Activated CD4-positive, CD25-positive, alpha-beta regulatory T cell treated with anti-CD3 and anti-CD28 coated beads, Interleukin-2, amount 50 U/mL, for 16 hours (primary cell): ENCODE data around the gene GUCY1A1.

ENCODE experiments used
- DNase-seq: peaks from one replicate; pipeline ENCODE4 v3.0.0-alpha.2; 2020; ENCODE audit warnings: low read depth, low spot score

GUCY1A1 gene

DNA sequence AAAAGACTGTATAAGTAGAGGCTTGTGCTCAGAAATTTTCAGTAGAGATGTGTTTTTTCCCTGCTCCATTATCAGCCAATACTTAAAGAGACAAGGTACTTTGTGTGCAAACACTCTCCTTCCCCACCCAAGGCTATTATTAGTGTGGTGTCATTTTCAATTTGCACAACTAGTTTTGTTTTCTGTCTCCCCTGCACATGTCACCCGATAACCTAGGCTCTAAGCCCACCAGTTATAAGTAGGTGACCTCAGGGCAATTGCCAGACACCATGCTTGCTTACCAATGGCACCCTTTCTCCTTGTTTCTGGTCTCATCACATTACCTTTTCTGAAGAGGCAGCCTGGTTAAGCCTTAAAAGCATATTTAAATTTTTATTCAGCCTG is 8.0 kb upstream of the GUCY1A1 start:
- DNase-seq: no peak

DNA sequence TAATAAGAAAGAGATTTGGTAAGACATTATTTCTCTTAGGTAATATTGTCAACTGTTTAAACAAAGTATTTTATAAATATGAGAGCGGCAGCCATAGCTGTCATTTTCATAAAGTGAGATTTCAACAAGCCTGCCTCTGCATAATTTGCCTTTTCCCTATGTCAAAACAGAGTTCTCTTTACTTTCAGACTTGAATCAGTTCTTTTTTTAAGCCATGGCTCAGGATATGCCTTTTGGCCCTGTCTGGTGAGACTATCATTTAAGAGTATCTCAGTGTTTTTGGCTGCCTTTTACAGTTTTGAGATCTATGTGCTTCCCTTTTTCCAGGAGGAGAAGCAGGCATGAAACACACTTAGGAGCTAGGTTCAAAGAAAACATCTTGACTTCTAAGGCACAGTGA is 7.5 kb upstream of the GUCY1A1 start:
- no peak for DNase-seq

DNA sequence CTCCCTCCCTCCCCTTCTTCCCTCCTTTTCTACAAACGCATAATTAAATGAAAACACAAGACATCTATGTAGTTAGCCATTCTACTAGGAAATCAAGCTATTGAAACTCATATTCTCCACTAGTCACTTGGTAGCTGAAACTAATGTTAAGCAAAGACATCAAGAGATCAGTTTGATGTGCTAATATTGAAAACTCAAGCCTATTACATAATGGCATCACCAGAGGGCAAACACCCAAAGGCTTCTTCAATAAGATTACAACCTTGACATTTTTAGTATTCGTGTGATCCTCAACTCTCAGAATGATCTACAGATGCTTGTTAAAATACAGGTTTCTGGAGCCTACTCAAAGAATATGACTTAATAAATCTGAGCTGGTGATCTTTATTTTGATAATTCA is 6.2 kb upstream of the GUCY1A1 start:
- no peak for DNase-seq

DNA sequence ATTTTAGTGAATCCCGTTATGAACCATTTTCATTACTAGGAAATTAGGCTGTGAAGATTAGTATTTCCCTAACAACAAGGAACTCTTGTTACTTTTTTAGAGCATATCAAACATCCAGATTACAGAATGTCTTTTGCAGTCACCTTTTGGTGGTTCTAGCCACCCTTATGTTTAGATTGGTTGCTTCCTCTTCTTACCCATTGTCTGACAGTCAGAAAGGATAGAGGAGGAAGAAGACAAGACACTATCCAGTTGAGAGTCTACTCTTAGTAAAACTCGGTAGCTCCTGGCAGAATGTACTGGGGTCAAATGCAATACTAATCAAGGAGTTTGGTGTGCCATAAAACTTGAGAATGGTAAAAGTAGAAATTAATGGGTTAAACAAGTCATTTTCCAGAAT is 1.6 kb upstream of the GUCY1A1 start:
- DNase-seq: no peak

DNA sequence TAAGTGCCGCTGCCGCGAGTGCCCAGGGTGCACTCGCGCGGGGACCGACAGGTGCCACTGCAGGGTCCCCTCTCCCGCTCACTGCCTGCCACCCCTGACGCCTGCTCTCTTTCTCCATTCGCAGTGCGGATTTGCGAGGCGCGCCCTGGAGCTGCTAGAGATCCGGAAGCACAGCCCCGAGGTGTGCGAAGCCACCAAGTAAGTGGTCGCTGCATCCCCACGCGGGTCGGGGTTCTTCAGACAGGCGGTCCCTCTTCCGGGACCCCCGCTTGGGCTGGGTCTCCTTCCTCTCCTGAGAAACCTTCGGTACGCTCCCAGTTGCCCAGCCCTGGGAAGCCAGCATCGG is 547 bp downstream of the GUCY1A1 start:
- DNase-seq: no peak

DNA sequence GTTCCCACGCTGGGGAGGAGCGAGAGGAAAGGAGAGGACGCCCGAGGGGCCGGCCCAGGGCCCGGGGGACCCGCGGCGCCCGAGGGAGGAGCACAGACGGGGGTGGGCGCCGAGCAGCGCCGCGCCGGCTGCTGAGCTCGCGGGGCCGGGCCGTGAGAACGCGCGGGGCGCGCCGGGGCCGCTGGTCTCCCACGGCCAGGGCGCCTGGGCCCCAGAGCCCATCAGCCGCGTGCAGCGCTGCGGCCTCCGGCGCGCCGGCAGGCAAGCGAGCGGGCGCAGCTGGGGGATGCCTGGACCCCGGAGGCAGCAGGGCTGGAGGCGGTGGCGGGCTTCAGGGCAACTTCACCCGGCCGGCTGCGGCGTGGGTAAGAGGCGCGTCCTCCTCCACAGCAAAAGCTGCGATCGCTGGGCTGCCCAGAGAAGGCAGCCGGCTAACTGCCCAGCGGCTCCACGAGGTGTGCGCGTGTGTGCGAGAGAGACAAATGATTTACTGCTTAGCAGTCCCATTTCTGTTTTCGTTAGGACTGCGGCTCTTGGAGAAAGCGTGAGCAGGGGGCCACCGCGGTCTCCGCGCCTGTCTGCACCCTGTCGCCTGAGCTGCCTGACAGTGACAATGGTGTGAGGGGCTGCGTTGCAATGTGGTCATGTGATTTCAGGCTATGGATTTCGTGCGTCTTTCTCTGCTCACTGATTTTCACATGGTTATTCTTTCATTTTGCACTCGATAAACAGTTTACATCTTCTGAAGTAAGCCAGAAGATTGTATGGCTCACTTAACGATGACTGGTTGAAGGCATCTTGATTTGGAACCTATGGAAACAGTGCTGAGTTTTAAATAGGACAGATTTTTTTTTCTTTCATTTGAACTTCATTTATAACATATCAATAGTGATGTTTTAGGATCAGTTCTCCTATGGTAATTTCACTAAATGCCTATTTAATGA is 1.2 kb downstream of the GUCY1A1 start:
- DNase-seq: no peak

DNA sequence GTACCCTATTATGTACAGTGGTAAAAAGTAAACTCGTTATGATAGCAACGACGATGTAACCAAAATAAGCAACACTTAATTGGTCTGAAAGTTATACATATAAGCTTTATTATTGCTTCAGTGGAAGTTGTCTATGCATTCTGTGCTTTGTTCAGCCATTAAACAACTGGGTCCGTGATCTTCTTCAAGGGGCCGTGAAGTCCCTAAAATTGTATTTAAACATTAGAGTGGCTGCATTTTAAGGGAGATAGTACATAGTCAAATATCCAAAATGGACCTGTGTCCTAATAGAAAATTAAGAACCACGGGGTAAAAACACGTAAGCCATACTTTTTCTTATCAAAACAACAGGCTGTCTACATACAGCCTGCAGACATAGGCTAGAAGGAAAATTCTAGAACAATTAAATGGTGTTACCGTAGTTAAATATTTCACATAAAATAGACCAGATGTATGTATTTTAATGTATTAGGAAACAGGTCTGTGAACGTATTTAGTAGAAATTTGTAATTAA is 2.1 kb downstream of the GUCY1A1 start:
- DNase-seq: no peak

DNA sequence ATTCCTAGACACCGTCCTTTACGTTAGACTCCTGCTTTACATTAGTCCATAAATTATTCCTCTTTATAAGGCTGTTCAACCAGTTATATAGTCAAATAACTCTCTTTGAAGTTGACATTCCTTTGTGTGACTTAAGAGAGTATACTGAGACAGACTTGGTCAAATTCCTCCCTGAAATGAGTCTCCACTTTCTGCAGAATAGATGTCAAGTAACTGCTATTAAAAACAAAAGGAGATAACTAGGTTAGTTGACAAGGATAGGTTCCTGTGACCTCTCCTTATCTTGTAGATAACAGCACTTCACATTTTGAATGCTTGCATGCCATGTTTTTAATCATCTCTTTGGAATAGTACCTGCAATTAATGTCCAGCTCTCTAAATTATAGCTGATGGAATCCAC is 5.7 kb downstream of the GUCY1A1 start:
- DNase-seq: no peak

DNA sequence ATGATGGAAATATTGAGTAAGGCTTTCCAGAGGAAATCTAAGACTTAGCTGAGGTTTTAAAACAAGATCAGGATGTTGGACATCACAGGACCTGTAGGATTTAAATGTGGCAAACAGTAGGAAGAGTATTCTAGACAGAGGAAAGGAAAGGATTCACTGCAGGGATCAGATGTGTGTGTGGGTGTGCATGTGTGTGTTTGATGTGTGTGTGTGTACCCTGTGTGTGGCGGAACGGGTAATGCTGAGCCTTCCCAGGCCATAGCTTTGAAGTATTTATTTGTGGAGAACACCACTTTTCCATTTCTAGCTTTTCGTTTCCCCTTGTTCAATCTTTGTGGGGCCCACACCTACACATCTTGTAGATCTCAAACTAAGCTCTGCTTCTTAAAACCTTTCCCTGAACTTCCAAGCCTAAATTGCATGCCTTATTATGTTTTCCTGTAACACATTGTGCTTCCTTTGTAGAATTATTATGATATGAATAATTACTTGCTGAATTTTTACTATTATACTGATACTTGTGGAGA is 6.9 kb downstream of the GUCY1A1 start:
- no peak for DNase-seq

DNA sequence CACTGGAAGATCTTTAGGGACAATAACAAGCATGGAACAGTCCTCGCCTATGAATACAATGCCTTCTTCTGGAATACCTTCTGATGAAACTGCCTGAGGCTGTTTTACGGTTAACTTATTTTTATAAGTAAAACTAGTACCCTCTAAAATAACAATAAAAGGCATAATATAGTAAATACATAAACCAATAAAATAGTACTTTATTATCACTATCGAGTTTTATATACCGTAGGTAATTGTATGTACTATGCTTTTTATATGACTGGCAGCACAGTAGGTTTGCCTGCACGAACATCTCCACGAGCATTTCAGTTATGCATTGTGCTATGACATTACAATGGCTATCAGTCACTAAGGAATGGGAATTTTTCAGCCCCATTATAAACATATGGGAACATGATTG is 8.0 kb downstream of the GUCY1A1 start:
- DNase-seq: no peak

DNA sequence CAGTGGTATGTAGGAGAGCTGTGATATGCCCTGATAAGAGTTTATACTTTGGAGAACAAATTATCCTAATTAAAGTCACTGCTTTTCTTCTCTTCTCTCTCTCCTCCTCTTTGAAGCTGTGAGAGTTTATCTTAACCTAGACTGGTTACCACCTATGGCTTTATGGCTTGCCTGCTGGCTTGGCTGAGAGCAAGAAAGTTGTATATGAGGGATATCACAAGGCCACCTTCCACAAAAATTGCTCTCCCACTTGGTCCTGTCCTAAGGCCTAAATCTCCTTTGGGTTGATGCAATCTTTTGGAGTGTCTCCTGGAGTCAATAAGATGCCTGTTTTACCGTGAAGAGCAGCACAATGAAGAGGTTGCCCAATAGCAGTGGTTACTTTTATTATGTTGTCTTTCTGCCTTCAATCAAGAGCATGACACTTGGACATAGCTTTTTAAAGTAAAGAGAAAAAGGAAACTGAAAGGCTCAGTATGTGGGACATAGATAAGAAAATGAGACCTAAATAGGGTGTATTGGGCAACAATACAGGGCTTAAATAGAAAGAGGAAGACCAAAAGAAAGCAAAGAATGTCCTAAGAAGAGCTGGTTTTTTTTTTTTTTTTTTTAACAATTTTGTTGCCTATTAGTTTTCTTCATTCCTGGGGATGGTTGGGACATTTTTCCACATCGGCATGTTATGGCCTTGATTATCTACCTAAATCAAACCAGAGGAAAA is 9.2 kb downstream of the GUCY1A1 start:
- no peak for DNase-seq

DNA sequence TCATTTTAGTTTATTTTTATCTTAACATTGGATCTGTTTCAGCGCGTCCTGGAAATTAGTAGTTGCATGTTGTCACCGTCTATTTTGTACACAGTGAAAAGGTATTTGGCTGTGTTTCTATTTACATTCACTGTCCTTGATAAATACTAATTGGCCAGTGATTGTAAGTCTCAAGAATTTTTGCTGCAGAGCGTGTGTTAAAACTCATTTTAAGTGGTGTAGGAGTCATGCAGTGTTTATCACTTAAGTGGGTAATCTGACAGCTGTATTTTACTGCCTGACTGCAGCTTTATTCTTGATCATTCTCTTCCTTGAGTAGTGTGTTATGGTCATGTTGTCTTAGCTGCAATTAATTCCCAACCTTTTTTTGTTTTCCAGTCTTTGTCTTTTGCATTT is 9.8 kb downstream of the GUCY1A1 start:
- DNase-seq: no peak

DNA sequence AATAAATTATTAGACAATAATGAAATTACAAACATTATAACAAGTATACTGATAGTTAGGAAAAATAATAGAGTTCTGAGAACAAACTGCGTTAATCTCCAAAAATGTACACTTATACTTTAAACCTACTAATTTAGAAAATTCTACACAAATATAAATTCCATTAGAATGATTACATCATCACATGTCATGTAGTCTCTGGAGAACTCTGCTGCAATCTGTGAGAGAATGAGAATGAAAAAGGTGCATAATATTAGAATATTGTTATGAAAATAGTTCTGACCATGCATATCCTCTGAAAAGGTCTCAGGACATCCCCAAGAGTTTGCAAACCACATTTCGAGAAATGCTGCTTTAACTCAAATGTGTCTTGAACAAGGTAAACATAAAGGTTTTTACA is 11.4 kb downstream of the GUCY1A1 start:
- no peak for DNase-seq

DNA sequence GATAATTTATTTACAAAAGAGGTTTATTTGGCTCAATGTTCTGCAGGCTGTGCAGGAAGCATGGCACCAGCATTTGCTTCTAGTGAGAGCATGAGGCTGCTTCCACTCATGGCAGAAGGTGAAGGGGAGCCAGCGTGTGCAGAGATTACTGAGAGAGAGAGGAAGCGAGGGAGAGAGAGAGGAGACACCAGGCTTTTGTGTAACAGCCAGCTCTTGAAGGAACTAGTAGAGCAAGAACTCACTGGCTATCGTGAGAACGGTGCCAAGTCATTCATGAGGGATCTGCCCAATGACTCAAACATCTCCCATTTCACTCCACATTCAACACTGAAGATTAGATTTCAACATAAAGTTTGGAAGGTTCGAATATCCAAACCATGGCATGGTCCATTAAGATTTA is 12.7 kb downstream of the GUCY1A1 start:
- no peak for DNase-seq

DNA sequence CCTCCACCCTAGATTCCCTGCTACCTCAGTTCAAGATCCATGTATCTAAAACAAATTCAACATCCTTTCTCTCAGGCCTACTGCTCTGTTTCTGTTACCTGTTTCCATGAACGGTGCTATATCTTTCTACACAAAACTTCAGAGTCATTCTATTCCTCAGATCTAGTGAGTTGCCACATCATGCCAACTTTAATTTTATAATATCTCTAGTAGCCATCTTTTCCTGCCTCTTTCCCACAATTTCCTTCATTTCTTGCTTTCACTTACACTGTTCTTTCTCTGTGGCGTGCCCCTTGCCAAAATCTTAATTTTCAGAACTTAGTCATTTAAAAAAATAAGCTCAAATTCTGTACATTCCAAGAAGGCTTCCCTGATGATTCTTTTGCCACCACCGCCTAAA is 15.2 kb downstream of the GUCY1A1 start:
- DNase-seq: no peak

DNA sequence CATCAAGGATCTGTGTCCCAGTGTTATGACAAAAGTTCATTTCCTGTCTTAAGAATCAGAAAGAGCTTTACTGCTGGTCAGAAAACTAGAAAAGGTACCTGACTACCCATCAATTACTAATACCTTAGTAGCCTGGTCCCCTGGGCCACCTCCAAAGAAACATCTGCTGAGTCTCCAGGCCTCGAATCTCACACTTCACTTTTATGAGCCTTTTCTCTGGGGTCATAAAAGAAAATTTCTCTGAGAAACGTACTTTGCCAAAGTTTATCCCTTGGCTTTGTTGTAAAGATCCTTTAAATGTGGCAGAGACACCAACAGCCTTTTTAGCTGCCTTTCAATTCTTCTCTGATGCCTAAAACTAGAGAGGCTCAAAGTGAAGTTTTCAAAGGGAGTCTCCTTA is 17.8 kb downstream of the GUCY1A1 start:
- no peak for DNase-seq

DNA sequence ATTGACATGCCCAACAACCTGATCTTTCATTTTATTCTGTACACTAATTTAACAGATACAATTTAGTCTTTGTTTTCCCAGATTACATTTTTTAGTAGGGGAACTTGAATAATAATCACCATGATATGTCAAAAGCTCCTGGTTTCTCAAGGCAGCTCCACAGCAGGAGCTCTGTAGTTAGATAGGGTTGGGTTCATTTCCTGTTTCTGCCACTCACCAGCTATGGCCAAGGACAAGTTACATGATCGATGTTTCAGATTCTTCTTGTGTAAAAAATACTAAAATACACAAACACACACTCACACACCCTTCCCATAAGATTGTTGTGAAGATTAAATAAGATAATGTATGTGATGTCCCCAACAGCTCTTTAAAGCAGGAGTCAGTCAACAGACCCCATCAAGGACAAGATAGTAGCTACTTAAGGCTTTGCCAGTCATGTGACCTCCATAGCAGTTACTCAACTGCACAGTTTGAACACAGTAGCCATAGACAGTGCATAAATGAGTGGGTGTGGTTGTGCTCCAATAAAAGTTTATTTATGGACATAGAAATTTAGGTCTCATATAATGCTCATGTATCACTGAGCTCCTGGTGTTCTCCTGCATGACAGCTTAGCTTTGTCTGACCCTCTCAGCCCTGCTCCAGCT is 18.4 kb downstream of the GUCY1A1 start:
- DNase-seq: no peak

DNA sequence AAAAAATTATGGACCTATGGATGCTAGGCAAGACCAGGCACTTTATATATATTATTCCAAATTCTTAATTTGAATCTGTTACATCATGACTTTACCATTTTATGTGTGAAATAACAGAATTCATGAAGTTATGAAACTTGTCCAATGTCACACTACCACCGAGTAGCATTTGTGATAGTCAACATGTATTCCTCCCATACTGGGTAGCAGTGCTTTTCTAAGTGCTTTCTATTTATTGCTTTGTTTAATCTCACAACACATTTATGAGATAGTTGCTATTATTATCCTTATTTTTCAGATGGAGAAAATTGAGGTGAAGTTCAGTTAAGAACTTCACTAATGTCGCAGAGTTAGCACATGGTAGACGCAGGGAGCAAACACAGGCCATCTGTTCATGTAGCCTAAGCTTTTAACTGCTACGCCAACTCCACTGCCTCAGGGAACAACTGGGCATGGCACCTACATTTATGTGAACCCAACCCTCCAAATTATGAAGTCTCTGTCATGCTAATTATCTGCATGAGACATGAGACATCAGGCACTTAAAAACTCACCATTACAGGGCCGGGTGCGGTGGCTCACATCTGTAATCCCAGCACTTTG is 20.8 kb downstream of the GUCY1A1 start:
- no peak for DNase-seq

DNA sequence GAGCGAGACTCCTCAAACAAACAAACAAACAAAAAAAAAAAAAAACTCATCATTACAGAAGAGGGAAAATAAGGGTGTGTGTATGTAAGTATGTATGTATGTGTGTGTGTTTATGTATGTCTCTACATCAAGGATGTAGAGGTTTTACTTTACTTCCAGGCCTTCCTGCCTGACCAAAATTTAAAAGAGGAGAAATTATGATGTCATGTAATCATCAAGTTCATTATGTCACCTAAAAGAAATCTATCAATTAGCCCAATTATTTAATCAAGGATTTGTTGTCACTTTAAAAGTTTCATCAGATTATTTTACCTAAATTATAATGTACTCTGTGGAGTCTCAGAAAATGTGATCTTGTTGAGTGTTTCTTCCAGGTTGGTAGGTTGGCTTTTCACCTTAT is 21.6 kb downstream of the GUCY1A1 start:
- no peak for DNase-seq

DNA sequence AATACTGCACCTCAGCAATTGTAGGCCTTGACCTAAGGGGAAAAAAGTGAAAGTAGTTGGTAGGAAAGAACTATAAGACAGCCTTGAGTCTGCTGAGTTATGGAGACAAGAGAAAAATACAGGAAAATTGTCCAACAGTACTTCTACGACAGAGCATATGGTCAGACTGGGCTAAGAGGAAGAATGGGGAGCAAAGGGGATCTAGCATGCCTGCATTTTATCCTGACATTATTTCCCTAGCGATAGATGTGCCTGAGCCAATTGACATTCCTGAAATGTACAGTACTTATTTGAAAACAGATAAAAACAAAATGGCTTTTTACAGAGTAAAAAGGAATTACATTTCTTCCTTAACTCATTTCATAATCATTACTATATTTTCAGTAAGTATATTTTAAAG is 22.2 kb downstream of the GUCY1A1 start:
- no peak for DNase-seq

DNA sequence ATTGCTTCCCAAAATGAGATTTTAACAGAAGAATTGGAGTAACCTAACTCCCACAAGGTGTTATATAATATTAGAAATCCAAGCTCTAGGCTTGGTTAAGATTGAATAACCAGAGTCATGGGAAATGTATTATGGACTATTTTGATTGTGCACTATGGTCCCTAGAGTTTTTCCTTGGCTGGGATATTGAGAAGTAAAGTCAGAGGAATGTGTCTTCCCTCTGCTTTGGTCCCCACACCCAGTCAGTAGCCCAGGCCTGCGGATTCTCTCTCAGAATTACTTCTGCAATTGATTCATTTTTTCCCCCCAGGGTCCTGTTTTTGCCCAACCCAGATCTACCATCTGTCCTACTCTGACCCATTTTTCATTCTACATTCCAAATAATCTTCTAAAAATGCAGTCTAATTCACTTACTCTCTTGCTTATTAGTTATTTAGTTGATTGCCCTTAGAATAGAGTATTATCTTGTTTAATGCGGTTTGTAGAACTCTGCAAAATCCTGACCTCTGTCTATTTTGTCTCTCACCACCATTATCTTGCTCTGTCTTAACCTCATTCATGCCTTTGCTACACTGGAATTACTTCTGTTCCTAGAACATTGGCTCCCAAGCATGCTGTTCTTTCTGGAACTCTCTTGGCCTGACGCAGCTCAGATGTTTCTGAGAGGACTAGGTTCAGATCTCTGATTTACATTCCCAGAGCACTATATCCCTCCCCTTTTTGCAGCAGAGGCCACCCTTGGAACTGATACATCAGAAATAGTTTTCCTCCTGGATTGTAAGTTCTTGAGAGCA is 23.6 kb downstream of the GUCY1A1 start:
- DNase-seq: no peak
